K562 (cell line): Measurements from ENCODE around the gene TMEM204. TPM values are rescaled to one million over a fixed set of nuclear protein-coding genes. Genes with fewer than 3 reads are reported as not detected.

Experiments
- ATAC-seq: fragments of 200-7000 bp; cut with Tn5 transposase; 3 replicates; pipeline ENCODE4 v1.9.1; 2020; ENCODE audit warnings: moderate library complexity
- BruUV-seq: library from RNA; stranded (reverse); fragments of 400-500 nt; replicated peaks from 2 replicates; lab custom pipeline; 2021; lab: Mats Ljungman, UMichigan
- CTCF ChIA-PET: fragments of 300-600 bp; formaldehyde crosslinking; extraction: SDS; loops from one replicate; lab custom pipeline; 2021; ENCODE audit warnings: low intra/inter-chr PET ratio; lab: Yijun Ruan, JAX
- POLR2A ChIA-PET: fragments of 300-600, 350-650 bp; sonication (Branson Sonifier 250); formaldehyde crosslinking; extraction: SDS; loops from one replicate; lab custom pipeline; 2021; ENCODE audit warnings: antibody characterized with exemption, inconsistent platforms; lab: Yijun Ruan, JAX
- DNase-seq, 4 experiments: peaks; one replicate each; pipeline versions ENCODE4 v3.0.0 to v3.0.0-alpha.2; 2011 to 2018; ENCODE audit warnings: low spot score in 3 of 4, mixed read lengths in 3 of 4; ENCODE audit errors: extremely low read depth in 1 of 4
- FAIRE-seq: peaks from 2 replicates; lab custom pipeline; 2011; peaks lifted over from hg19 to GRCh38; lab: Jason Lieb, UNC
- H2AFZ ChIP-seq: 2 replicates; pipeline ENCODE4 v1.6.0; 2011; ENCODE audit warnings: low read depth, low read length, control low read depth, inconsistent platforms
- H3K27ac ChIP-seq: fragments of 200-600 bp; 3 replicates; pipeline ENCODE4 v1.8.0; 2011; ENCODE audit warnings: low read depth, mild to moderate bottlenecking, control low read depth, inconsistent platforms, low read length, moderate library complexity, mixed read lengths; ENCODE audit errors: extremely low read depth
- H3K27me3 ChIP-seq, 2 experiments: fragments of 300-600 bp in 1 of 2; 2 replicates in 1 of 2; 3 replicates in 1 of 2; pipeline versions ENCODE4 v1.6.0 to v1.8.0; 2011; ENCODE audit warnings: inconsistent platforms in 2 of 2, low read length in 2 of 2, mild to moderate bottlenecking in 1 of 2, mixed read lengths in 1 of 2, moderate library complexity in 1 of 2; ENCODE audit not compliant: control insufficient read depth in 2 of 2, insufficient read depth in 2 of 2
- H3K36me3 ChIP-seq: fragments of 300-600 bp; 3 replicates; pipeline ENCODE4 v1.8.0; 2011; ENCODE audit warnings: mild to moderate bottlenecking, low read length, inconsistent platforms; ENCODE audit not compliant: control insufficient read depth, insufficient read depth
- H3K4me1 ChIP-seq, 2 experiments: fragments of 200-600 bp in 1 of 2; replicated peaks in 1 of 2; 2 replicates in 1 of 2; 3 replicates in 1 of 2; pipeline versions ENCODE4 v1.5.1 to v1.8.0; 2011; ENCODE audit warnings: inconsistent platforms in 2 of 2, low read length in 2 of 2, mild to moderate bottlenecking in 1 of 2, mixed read lengths in 1 of 2, moderate library complexity in 1 of 2; ENCODE audit not compliant: control insufficient read depth in 2 of 2, insufficient read depth in 2 of 2
- H3K4me2 ChIP-seq: 2 replicates; pipeline ENCODE4 v1.6.1; 2011; ENCODE audit warnings: low read length, control low read depth, inconsistent platforms, mixed read lengths; ENCODE audit not compliant: insufficient read depth
- H3K4me3 ChIP-seq: fragments of 200-600 bp; sonication (generic), shearing (Covaris generic); 2 replicates; pipeline ENCODE4 v1.5.1; 2016; ENCODE audit warnings: control low read depth, inconsistent platforms
- H3K79me2 ChIP-seq: fragments of 200-600 bp; 3 replicates; pipeline ENCODE4 v1.8.0; 2011; ENCODE audit warnings: low read length, inconsistent platforms; ENCODE audit not compliant: control insufficient read depth, insufficient read depth
- H3K9ac ChIP-seq, 2 experiments: 2 replicates each; pipeline versions ENCODE4 v1.6.0 to v1.6.1; 2011; ENCODE audit warnings: low read depth in 2 of 2, low read length in 2 of 2, control low read depth in 1 of 2, inconsistent platforms in 1 of 2, mild to moderate bottlenecking in 1 of 2, mixed read lengths in 1 of 2; ENCODE audit not compliant: insufficient read depth in 1 of 2
- H3K9me1 ChIP-seq: one replicate; pipeline ENCODE4 v1.6.0; 2011; ENCODE audit warnings: inconsistent platforms, mild to moderate bottlenecking, low read length, moderate library complexity; ENCODE audit not compliant: control insufficient read depth, insufficient read depth
- H3K9me3 ChIP-seq: replicated peaks from 2 replicates; pipeline ENCODE4 v1.5.1; 2011; ENCODE audit warnings: low read depth, low read length, inconsistent platforms; ENCODE audit not compliant: control insufficient read depth, insufficient read depth
- H4K20me1 ChIP-seq: replicated peaks from 2 replicates; pipeline ENCODE4 v1.6.1; 2011; ENCODE audit warnings: low read length, inconsistent platforms, mixed read lengths; ENCODE audit not compliant: control insufficient read depth, insufficient read depth
- E2F3 ChIP-seq: fragments of 250-450 bp; sonication (Bioruptor Pico); IDR thresholded peaks from 2 replicates; pipeline ENCODE4 v1.4.0; 2020; ENCODE audit warnings: mild to moderate bottlenecking
- MAFK ChIP-seq: IDR thresholded peaks from 2 replicates; pipeline ENCODE4 v1.6.1; 2011; ENCODE audit warnings: low read length, improper control_type of control experiment
- MCM5 ChIP-seq: fragments of 450-650 bp; IDR thresholded peaks from 2 replicates; pipeline ENCODE4 v1.6.1; 2016; ENCODE audit warnings: low read depth
- RBM34 ChIP-seq: fragments of 200-400 bp; formaldehyde crosslinking; IDR thresholded peaks from 2 replicates; pipeline ENCODE4 v1.6.1; 2018; ENCODE audit warnings: low read length, borderline replicate concordance; ENCODE audit not compliant: insufficient read depth
- TBL1XR1 ChIP-seq, 2 experiments: IDR thresholded peaks; 2 replicates each; pipeline ENCODE4 v1.6.1; 2012; ENCODE audit warnings: improper control_type of control experiment in 2 of 2, low read length in 2 of 2, mild to moderate bottlenecking in 1 of 2
- ZEB2 ChIP-seq: fragments of 450-650 bp; IDR thresholded peaks from 2 replicates; pipeline ENCODE4 v1.6.1; 2016
- ZNF175 ChIP-seq: fragments of 200-800 bp; sonication (Bioruptor generic); IDR thresholded peaks from 2 replicates; pipeline ENCODE4 v1.6.1; 2016; ENCODE audit warnings: low read depth, mild to moderate bottlenecking, missing genetic modification characterization, missing compliant biosample characterization
- ZNF41 ChIP-seq: fragments of 250-450 bp; sonication (Bioruptor Pico); conservative IDR thresholded peaks from 2 replicates; pipeline ENCODE4 v1.4.0; 2020; ENCODE audit warnings: mild to moderate bottlenecking
- ZNF655 ChIP-seq: fragments of 250-450 bp; sonication (Bioruptor Pico); IDR thresholded peaks from 2 replicates; pipeline ENCODE4 v1.5.0; 2021
- WGBS: fragments of 100-300 bp; shearing (Covaris generic); methylation state at CpG from one replicate; pipeline ENCODE4 v1.1.6; 2016; ENCODE audit warnings: low coverage, mixed read lengths; ENCODE audit not compliant: insufficient coverage; ENCODE audit errors: missing lambda C conversion rate; 5-methylcytosine and 5-hydroxymethylcytosine counted together
- in situ Hi-C: fragments of 300-500 bp; cut with MboI; formaldehyde crosslinking; loops from 4 replicates; pipeline ENCODE4 v1.15.0; 2018; ENCODE audit warnings: inconsistent platforms, mixed read lengths
- intact Hi-C: fragments of 100-400 bp; cut with micrococcal nuclease; formaldehyde crosslinking; loops from 2 replicates; pipeline ENCODE4 v1.14.2; 2022
- polyA plus RNA-seq, 8 experiments: library from polyadenylated mRNA; depleted of rRNA in 4 of 8; stranded (reverse) in 5 of 8; unstranded in 3 of 8; fragments of >200 nt; fragmentation: Nextera tagmentation in 2 of 8; fragmentation: Illumina TruSeq in 1 of 8; extraction: Ambion mirVana in 2 of 8; extraction: Trizol in 1 of 8; gene quantifications; 2 replicates each; pipeline versions ENCODE4 v1.2.1 to v1.2.3, GENCODE V29; 2011 to 2014; ENCODE audit warnings: inconsistent platforms in 1 of 8, missing spikeins in 1 of 8
- total RNA-seq, 7 experiments: library from RNA; depleted of rRNA in 6 of 7; stranded (reverse); fragments of >200 nt in 6 of 7; fragmentation: Illumina TruSeq in 2 of 7; extraction: Trizol in 2 of 7; gene quantifications; 2 replicates each; pipeline versions ENCODE4 v1.2.1 to v1.2.3, GENCODE V29; 2011 to 2021; ENCODE audit warnings: low replicate concordance in 1 of 7
- TF ChIP-seq, protein P1 (sequence below): fragments of 450-650 bp; IDR thresholded peaks from one replicate; pipeline ENCODE4 v1.6.1; 2018; ENCODE audit warnings: mild to moderate bottlenecking, moderate library complexity; ENCODE audit not compliant: partially characterized antibody
- TF ChIP-seq, protein P2 (sequence below): sonication (generic); formaldehyde crosslinking; IDR thresholded peaks from 2 replicates; pipeline ENCODE4 v1.8.0; 2022; ENCODE audit warnings: mild to moderate bottlenecking, missing genetic modification reagents

The TMEM204 gene
- total and polyA plus RNA-seq, 9 of the 15 experiments (the other 6 are each of a cell fraction or from before 2014, with no cell fraction given): 0.04 to 0.18 TPM; not detected in 7

DNA sequence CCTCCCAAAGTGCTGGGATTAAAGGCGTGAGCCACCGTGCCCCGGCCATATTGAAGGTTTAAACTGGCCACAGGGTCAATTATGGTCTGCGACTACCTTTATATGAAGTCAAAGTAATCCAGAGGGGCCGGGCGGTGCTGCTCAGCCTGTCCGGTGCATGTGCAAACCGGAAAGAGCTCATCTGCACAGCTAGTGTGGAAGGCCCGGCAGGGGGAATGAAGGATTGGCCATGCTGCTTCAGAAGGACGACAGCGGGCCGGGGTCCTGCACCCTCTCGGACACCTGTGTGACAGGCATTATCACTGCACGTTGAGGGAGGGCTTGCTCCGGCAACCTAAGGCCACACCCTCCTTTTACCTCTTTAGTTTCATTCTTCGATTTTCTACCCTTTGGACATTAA is 23.6 kb downstream of the TMEM204 start:
- H3K4me2 ChIP-seq: no peak overlapping the region
- TF ChIP-seq MAFK: no peak
- TF ChIP-seq, protein P1, sequence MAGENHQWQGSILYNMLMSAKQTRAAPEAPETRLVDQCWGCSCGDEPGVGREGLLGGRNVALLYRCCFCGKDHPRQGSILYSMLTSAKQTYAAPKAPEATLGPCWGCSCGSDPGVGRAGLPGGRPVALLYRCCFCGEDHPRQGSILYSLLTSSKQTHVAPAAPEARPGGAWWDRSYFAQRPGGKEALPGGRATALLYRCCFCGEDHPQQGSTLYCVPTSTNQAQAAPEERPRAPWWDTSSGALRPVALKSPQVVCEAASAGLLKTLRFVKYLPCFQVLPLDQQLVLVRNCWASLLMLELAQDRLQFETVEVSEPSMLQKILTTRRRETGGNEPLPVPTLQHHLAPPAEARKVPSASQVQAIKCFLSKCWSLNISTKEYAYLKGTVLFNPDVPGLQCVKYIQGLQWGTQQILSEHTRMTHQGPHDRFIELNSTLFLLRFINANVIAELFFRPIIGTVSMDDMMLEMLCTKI: no peak
- TF ChIP-seq ZNF655: no peak
- no peak for TF ChIP-seq MCM5
- no peak for TF ChIP-seq ZNF175 (CRISPR knock-in tag)
- no peak for TF ChIP-seq E2F3 (CRISPR knock-in tag)
- TF ChIP-seq RBM34: no peak
- TF ChIP-seq, protein P2, sequence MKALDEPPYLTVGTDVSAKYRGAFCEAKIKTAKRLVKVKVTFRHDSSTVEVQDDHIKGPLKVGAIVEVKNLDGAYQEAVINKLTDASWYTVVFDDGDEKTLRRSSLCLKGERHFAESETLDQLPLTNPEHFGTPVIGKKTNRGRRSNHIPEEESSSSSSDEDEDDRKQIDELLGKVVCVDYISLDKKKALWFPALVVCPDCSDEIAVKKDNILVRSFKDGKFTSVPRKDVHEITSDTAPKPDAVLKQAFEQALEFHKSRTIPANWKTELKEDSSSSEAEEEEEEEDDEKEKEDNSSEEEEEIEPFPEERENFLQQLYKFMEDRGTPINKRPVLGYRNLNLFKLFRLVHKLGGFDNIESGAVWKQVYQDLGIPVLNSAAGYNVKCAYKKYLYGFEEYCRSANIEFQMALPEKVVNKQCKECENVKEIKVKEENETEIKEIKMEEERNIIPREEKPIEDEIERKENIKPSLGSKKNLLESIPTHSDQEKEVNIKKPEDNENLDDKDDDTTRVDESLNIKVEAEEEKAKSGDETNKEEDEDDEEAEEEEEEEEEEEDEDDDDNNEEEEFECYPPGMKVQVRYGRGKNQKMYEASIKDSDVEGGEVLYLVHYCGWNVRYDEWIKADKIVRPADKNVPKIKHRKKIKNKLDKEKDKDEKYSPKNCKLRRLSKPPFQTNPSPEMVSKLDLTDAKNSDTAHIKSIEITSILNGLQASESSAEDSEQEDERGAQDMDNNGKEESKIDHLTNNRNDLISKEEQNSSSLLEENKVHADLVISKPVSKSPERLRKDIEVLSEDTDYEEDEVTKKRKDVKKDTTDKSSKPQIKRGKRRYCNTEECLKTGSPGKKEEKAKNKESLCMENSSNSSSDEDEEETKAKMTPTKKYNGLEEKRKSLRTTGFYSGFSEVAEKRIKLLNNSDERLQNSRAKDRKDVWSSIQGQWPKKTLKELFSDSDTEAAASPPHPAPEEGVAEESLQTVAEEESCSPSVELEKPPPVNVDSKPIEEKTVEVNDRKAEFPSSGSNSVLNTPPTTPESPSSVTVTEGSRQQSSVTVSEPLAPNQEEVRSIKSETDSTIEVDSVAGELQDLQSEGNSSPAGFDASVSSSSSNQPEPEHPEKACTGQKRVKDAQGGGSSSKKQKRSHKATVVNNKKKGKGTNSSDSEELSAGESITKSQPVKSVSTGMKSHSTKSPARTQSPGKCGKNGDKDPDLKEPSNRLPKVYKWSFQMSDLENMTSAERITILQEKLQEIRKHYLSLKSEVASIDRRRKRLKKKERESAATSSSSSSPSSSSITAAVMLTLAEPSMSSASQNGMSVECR: no peak
- TF ChIP-seq ZNF41 (CRISPR knock-in tag): no peak
- no peak for TF ChIP-seq ZEB2
- TF ChIP-seq TBL1XR1 (IDR thresholded peaks at IDR 0.05; ENCODE audit: low read length in 2 of 2): no peak
- TF ChIP-seq, all 486 proteins: peak for 0
- Histone ChIP-seq H3K79me2 (no peaks in the 10 kb centered on the region), H2AFZ (no peak overlapping the region), H3K27me3 (peaks cover 0 to 4% of the 10 kb centered on the region in 2 experiments; a peak in 2 of 5 replicates), H3K4me3 (no peak overlapping the region), H4K20me1 (no peaks in the 10 kb centered on the region), H3K36me3 (no peaks in the 10 kb centered on the region), H3K9me3 (no peaks in the 10 kb centered on the region), H3K9ac (no peak overlapping the region), H3K4me1 (peaks cover 0 to 13% of the 10 kb centered on the region in 2 experiments; a peak in 3 of 5 replicates), H3K9me1 (no peaks in the 10 kb centered on the region), H3K27ac (no peak overlapping the region)
- BruUV-seq: no TSS peak
- in situ Hi-C loops: no loop called here
- CTCF ChIA-PET: no interaction called here
- intact Hi-C loops: no loop called here
- ATAC-seq (no peak), FAIRE-seq (no peak), DNase-seq (no peak)
- WGBS: 51% methylated on average over 16 of the region's 16 CpGs
- POLR2A ChIA-PET: no interaction called here
